GM23248 (cell line): Measurements from ENCODE around the gene LGI4. TPM values are rescaled to one million over a fixed set of nuclear protein-coding genes. Genes with fewer than 3 reads are reported as not detected.

Experiments
- DNase-seq: peaks from one replicate; pipeline ENCODE4 v3.0.0-alpha.2; 2015
- H2AFZ ChIP-seq: fragments of 200-600 bp; sonication (generic); 2 replicates; pipeline ENCODE4 v1.6.1; 2016; ENCODE audit warnings: antibody characterized with exemption
- H3F3A ChIP-seq: fragments of 200-600 bp; sonication (generic); 2 replicates; pipeline ENCODE4 v1.6.1; 2016; ENCODE audit warnings: mild to moderate bottlenecking, antibody characterized with exemption, mixed run types; ENCODE audit not compliant: insufficient read depth
- H3K27ac ChIP-seq: fragments of 200-600 bp; sonication (generic); 2 replicates; pipeline ENCODE4 v1.5.1; 2016; ENCODE audit warnings: mild to moderate bottlenecking
- H3K27me3 ChIP-seq: fragments of 200-600 bp; sonication (generic); replicated peaks from 2 replicates; pipeline ENCODE4 v1.6.1; 2016; ENCODE audit warnings: mild to moderate bottlenecking; ENCODE audit not compliant: insufficient read depth
- H3K36me3 ChIP-seq: fragments of 200-600 bp; sonication (generic); 2 replicates; pipeline ENCODE4 v1.6.1; 2016; ENCODE audit warnings: low read depth, mild to moderate bottlenecking
- H3K4me1 ChIP-seq: fragments of 200-600 bp; sonication (generic); 2 replicates; pipeline ENCODE4 v1.6.1; 2016; ENCODE audit warnings: mild to moderate bottlenecking; ENCODE audit not compliant: insufficient read depth
- H3K4me2 ChIP-seq: fragments of 200-600 bp; sonication (generic); one replicate; pipeline ENCODE4 v1.6.1; 2016; ENCODE audit warnings: mild to moderate bottlenecking; ENCODE audit not compliant: unreplicated experiment
- H3K4me3 ChIP-seq: fragments of 200-600 bp; sonication (generic); 2 replicates; pipeline ENCODE4 v1.5.1; 2016; ENCODE audit warnings: mild to moderate bottlenecking
- H3K79me2 ChIP-seq: fragments of 200-600 bp; sonication (generic); 2 replicates; pipeline ENCODE4 v1.6.1; 2016; ENCODE audit warnings: mild to moderate bottlenecking; ENCODE audit not compliant: insufficient read depth
- H3K9ac ChIP-seq: fragments of 200-600 bp; sonication (generic); 2 replicates; pipeline ENCODE4 v1.6.1; 2016; ENCODE audit warnings: mild to moderate bottlenecking
- H3K9me2 ChIP-seq: fragments of 200-600 bp; sonication (generic); 2 replicates; pipeline ENCODE4 v1.6.1; 2016; ENCODE audit warnings: mixed run types, mild to moderate bottlenecking, moderate library complexity; ENCODE audit not compliant: insufficient read depth
- H3K9me3 ChIP-seq: fragments of 200-600 bp; sonication (generic); one replicate; pipeline ENCODE4 v1.6.1; 2017; ENCODE audit warnings: low read depth
- H4K20me1 ChIP-seq: fragments of 200-600 bp; sonication (generic); 2 replicates; pipeline ENCODE4 v1.6.0; 2016; ENCODE audit not compliant: insufficient read depth
- EZH2 ChIP-seq: fragments of 200-600 bp; sonication (generic); IDR thresholded peaks from 2 replicates; pipeline ENCODE4 v1.6.1; 2018; ENCODE audit warnings: antibody characterized with exemption, mild to moderate bottlenecking; ENCODE audit not compliant: insufficient read depth, poor library complexity, severe bottlenecking
- EZH2phosphoT487 ChIP-seq: fragments of 200-600 bp; sonication (generic); IDR thresholded peaks from 2 replicates; pipeline ENCODE4 v1.6.1; 2018; ENCODE audit warnings: antibody characterized with exemption, moderate library complexity, mild to moderate bottlenecking, low read depth; ENCODE audit not compliant: insufficient read depth
- WGBS, 2 experiments: methylation state at CpG; one replicate each; pipeline ENCODE4 v1.1.6; 2015 to 2017; ENCODE audit warnings: low lambda C conversion rate in 2 of 2, low coverage in 1 of 2; ENCODE audit errors: missing lambda C conversion rate in 2 of 2; 5-methylcytosine and 5-hydroxymethylcytosine counted together
- in situ Hi-C: fragments of 300-500 bp; cut with MboI; formaldehyde crosslinking; loops from 2 replicates; pipeline ENCODE4 v1.15.0; 2020
- polyA plus RNA-seq: library from polyadenylated mRNA; unstranded; fragments of >200 nt; fragmentation: Nextera tagmentation; extraction: Ambion mirVana; gene quantifications from 2 replicates; pipeline ENCODE4 v1.2.1, GENCODE V29; 2016
- total RNA-seq: library from RNA; depleted of rRNA; stranded (reverse); fragments of >200 nt; shearing (Covaris generic); gene quantifications from 2 replicates; pipeline ENCODE4 v1.2.3, GENCODE V29; 2014

The LGI4 gene
- total and polyA plus RNA-seq, 2 experiments from 2014 or later, result 0.06 to 0.86 TPM

- DNase-seq, result peak; percentile 9
Observed at GRCh38 chr19:35136977-35137702, 2.3 kb upstream of the LGI4 start.

GRCh38 chr19:35136231-35136630, 1.4 kb upstream of the LGI4 start:
- WGBS, 2 experiments, result 70 to 77% methylated on average over 11 of the region's 11 CpGs
- Histone ChIP-seq H3K4me2 (no peak overlapping the region), H3K4me3 (no peak overlapping the region), H3K9me2 (no peaks in the 10 kb centered on the region), H3K9me3 (no peaks in the 10 kb centered on the region), H3K79me2 (no peaks in the 10 kb centered on the region), H3K36me3 (no peaks in the 10 kb centered on the region), H4K20me1 (no peaks in the 10 kb centered on the region), H3K27me3 (peaks cover 10% of the 10 kb centered on the region), H2AFZ (no peak overlapping the region), H3K9ac (no peak overlapping the region), H3K27ac (no peak overlapping the region), H3F3A (no peaks in the 10 kb centered on the region), H3K4me1 (peaks cover 13% of the 10 kb centered on the region; the same call in 1 of the 2 replicates)
- in situ Hi-C loops, result no loop called here
- TF ChIP-seq EZH2 (no peak), EZH2phosphoT487 (no peak)
- no peak for DNase-seq

More at GRCh38 chr19:35136977-35137702, 2.3 kb upstream of the LGI4 start:
- in situ Hi-C loops, result no loop called here
- Histone ChIP-seq H3K27ac (no peak overlapping the region), H3F3A (no peaks in the 10 kb centered on the region), H3K9ac (no peak overlapping the region), H4K20me1 (no peaks in the 10 kb centered on the region), H3K36me3 (no peaks in the 10 kb centered on the region), H3K4me2 (no peak overlapping the region), H3K9me3 (no peaks in the 10 kb centered on the region), H3K79me2 (no peaks in the 10 kb centered on the region), H2AFZ (no peak overlapping the region), H3K4me1 (peaks cover 13% of the 10 kb centered on the region; the same call in 1 of the 2 replicates), H3K9me2 (no peaks in the 10 kb centered on the region), H3K4me3 (no peak overlapping the region), H3K27me3 (peaks cover 10% of the 10 kb centered on the region)
- TF ChIP-seq EZH2, result no peak
- no peak for TF ChIP-seq EZH2phosphoT487
- WGBS, 2 experiments, result 19 to 23% methylated on average over 9 of the region's 9 CpGs

- Histone ChIP-seq H3K27me3 (peaks cover 10% of the 10 kb centered on the region), H3K4me2 (no peak overlapping the region), H4K20me1 (no peaks in the 10 kb centered on the region), H3K4me1 (peaks cover 13% of the 10 kb centered on the region; the same call in 1 of the 2 replicates), H2AFZ (no peak overlapping the region), H3K79me2 (no peaks in the 10 kb centered on the region), H3K9me3 (no peaks in the 10 kb centered on the region), H3K9me2 (no peaks in the 10 kb centered on the region), H3K27ac (no peak overlapping the region), H3K9ac (no peak overlapping the region), H3F3A (no peaks in the 10 kb centered on the region), H3K4me3 (no peak overlapping the region), H3K36me3 (no peaks in the 10 kb centered on the region)
- peak; percentile 67 for DNase-seq
- no peak for TF ChIP-seq EZH2phosphoT487
- no peak for TF ChIP-seq EZH2
- in situ Hi-C loops, result no loop called here
- 0 to 4% methylated on average over 2 to 7 of the region's 7 CpGs for WGBS, 2 experiments
Observed at GRCh38 chr19:35135389-35135909, 590 bp upstream of the LGI4 start.

GRCh38 chr19:35133826-35134225, 1.0 kb downstream of the LGI4 start:
- Histone ChIP-seq H3K36me3 (no peaks in the 10 kb centered on the region), H3K4me3 (no peak overlapping the region), H3K4me1 (0 out of 2 replicates have a peak, but pooled peaks cover under 1% of the 10 kb centered on the region), H3F3A (no peaks in the 10 kb centered on the region), H3K4me2 (no peak overlapping the region), H3K9me2 (no peaks in the 10 kb centered on the region), H4K20me1 (no peaks in the 10 kb centered on the region), H3K9ac (no peak overlapping the region), H3K9me3 (no peaks in the 10 kb centered on the region), H3K79me2 (no peaks in the 10 kb centered on the region), H3K27me3 (peaks cover 10% of the 10 kb centered on the region), H2AFZ (no peak overlapping the region), H3K27ac (no peak overlapping the region)
- WGBS, 2 experiments, result 68 to 77% methylated on average over 8 to 11 of the region's 11 CpGs
- in situ Hi-C loops, result no loop called here
- DNase-seq, result no peak
- TF ChIP-seq EZH2phosphoT487 (no peak), EZH2 (no peak)
